ENCODE results near the gene BCL2L15. TPM values are rescaled to one million over a fixed set of nuclear protein-coding genes. Genes with fewer than 3 reads are reported as not detected.

Gene BCL2L15
- total RNA-seq = under 1 TPM in 1 of 2 donors, not detected in 1; 0.08 TPM

DNA sequence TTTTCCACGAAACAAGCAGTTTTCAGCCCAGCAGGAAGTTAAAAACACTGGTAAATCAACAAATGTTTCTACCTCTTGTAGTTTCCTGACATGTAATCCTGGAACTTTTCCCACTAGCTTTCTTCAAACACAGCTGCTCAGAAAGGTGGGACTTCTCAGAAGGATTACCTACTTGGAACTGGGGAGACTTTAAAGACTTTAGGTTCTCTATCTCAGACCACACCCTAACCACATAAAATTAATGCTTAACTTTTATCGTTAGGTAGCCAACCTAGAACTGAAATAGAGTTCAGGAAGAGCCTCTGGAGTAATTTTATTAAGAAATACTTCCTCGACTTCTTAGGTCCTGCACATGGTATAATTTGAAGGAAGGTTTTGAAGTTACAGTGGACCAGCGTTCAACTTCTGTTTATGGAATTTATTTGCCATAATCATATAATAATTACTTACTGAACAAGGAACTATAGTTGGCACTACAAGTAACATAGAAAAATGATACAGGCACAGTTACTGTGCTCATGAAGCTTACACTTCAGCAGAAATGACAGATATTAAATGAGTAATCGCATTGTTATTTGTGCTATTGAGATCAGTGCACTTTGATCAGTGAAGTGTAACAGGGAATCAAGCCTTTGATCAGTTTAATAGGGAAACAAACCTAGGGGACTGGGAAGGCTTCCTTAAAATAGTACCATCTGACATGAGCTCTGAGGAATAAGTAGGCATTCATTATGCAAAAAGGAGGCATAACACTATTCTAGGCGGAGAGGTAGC lies at the start of gene BCL2L15:
Gene BCL2L15 (minus strand): TSS at position 180 of the 774 bp plus-strand sequence. CDS start 206 bp downstream, outside the sequence.
- H3K9me3 ChIP-seq = no peaks in the 10 kb centered on the region
- TF ChIP-seq, protein P1, sequence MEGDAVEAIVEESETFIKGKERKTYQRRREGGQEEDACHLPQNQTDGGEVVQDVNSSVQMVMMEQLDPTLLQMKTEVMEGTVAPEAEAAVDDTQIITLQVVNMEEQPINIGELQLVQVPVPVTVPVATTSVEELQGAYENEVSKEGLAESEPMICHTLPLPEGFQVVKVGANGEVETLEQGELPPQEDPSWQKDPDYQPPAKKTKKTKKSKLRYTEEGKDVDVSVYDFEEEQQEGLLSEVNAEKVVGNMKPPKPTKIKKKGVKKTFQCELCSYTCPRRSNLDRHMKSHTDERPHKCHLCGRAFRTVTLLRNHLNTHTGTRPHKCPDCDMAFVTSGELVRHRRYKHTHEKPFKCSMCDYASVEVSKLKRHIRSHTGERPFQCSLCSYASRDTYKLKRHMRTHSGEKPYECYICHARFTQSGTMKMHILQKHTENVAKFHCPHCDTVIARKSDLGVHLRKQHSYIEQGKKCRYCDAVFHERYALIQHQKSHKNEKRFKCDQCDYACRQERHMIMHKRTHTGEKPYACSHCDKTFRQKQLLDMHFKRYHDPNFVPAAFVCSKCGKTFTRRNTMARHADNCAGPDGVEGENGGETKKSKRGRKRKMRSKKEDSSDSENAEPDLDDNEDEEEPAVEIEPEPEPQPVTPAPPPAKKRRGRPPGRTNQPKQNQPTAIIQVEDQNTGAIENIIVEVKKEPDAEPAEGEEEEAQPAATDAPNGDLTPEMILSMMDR (IDR thresholded peaks at IDR 0.05) = no peak
- DNase-seq (ENCODE audit: low spot score) = no peak
- no peak within 1 kb of the TSS for H3K4me3 ChIP-seq
- H3K4me1 ChIP-seq = no peaks in the 10 kb centered on the region
- no peaks in the 10 kb centered on the region for H3K36me3 ChIP-seq
- H3K27ac ChIP-seq = no peak within 1 kb of the TSS
- H3K27me3 ChIP-seq = no peaks in the 10 kb centered on the region

DNA sequence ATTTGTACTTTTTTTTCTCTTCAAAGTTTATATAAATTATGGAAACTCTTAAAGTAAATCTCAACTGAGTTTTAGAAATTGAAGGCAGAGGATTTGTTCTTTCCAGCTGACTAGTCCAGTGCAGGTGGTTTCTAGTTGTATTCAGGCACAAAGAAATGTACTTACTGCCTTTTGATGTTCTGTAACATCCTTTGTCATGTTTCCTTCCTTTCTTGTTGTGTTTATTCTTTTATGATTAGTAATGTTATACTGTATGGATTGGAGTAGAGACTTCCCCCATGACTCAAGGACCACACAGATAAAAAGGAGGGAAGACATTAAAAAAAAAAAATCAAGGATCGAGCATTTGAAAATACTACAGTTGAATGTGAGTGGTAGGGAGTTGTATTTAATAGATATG lies 49.8 kb upstream of the BCL2L15 start:
- no peak for DNase-seq (ENCODE audit: low spot score)
- peaks cover 0 to 57% of the 10 kb centered on the region in 2 donors for H3K4me1 ChIP-seq
- peaks cover 13% of the 10 kb centered on the region for H3K36me3 ChIP-seq
- H3K27ac ChIP-seq = no peak overlapping the region
- H3K27me3 ChIP-seq = no peaks in the 10 kb centered on the region
- no peaks in the 10 kb centered on the region for H3K9me3 ChIP-seq
- no peak overlapping the region for H3K4me3 ChIP-seq
- TF ChIP-seq, protein P1 (IDR thresholded peaks at IDR 0.05) = no peak

DNA sequence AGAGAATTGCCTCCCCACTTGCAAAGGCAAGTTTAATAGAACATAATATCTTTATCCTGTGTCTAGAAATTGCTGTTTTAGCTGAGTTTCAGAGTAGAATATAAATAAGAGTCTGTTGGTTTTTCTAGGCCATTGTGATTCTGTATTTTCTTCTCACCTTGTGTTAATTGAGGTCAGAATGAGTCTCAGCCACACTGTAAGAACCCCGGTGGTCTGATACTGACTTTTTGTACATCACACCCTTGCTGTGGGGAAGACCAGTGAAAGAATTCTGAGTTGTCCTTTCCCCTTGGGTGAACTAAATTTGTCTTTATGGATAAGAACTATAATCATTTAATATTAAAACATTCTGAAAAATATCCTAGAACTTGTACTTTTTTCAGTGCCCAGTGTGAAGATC lies 48.6 kb upstream of the BCL2L15 start:
- TF ChIP-seq, protein P1 (IDR thresholded peaks at IDR 0.05) = no peak
- no peak overlapping the region for H3K27ac ChIP-seq
- H3K9me3 ChIP-seq = no peaks in the 10 kb centered on the region
- H3K4me3 ChIP-seq = no peak overlapping the region
- H3K27me3 ChIP-seq = no peaks in the 10 kb centered on the region
- peaks cover 4% of the 10 kb centered on the region for H3K36me3 ChIP-seq
- peaks cover 0 to 64% of the 10 kb centered on the region in 2 donors for H3K4me1 ChIP-seq
- no peak for DNase-seq (ENCODE audit: low spot score)

DNA sequence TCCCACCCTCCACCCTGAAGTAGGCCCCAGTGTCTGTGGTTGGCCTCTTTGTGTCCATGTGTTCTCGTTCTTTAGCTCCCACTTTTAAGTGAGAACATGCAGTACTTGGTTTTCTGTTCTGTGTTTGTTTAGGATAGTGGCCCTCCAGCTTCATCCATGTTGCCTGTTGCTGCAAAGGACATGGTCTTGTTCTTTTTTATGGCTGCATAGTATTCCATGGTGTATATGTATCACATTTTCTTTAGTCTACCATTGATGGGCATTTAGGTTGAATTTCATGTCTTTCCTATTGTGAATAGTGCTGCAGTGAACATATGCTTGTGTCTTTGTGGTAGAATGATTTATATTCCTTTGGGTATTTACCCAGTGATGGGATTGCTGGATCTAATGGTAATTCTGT lies 47.8 kb upstream of the BCL2L15 start:
- Histone ChIP-seq H3K9me3 (no peaks in the 10 kb centered on the region), H3K4me1 (peaks cover 0 to 63% of the 10 kb centered on the region in 2 donors), H3K4me3 (no peak overlapping the region), H3K36me3 (no peaks in the 10 kb centered on the region), H3K27me3 (no peaks in the 10 kb centered on the region), H3K27ac (no peak overlapping the region)
- TF ChIP-seq, protein P1 (IDR thresholded peaks at IDR 0.05) = no peak
- DNase-seq (ENCODE audit: low spot score) = no peak

DNA sequence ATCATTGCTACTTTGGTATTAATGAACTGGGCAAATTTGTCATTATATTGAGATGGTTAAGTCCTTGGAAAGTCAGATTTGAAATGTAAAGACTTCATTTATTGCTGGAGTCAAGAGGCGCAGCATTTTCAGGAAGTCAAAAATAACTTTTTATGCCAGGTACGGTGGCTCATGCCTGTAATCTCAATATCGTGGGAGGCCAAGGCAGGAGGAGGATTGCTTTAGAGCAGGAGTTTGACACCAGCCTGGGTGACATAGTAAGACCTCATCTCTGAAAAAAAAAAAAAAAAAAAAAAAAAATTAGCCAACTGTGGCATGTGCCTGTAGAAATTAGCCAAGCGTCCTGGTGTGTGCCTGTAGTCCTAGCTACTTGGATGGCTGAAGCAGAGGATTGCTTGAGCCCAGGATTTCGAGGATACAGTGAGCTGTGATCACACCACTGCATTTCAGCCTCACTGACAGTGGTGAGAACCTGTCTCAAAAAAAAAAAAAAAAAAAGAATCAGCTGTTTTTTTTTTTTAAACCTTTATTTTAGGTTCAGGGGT lies 47.2 kb upstream of the BCL2L15 start:
- no peak overlapping the region for H3K27ac ChIP-seq
- peaks cover 0 to 58% of the 10 kb centered on the region in 2 donors for H3K4me1 ChIP-seq
- no peak overlapping the region for H3K4me3 ChIP-seq
- TF ChIP-seq, protein P1 (IDR thresholded peaks at IDR 0.05) = no peak
- DNase-seq (ENCODE audit: low spot score) = no peak
- no peaks in the 10 kb centered on the region for H3K27me3 ChIP-seq
- H3K9me3 ChIP-seq = no peaks in the 10 kb centered on the region
- no peaks in the 10 kb centered on the region for H3K36me3 ChIP-seq
